Nucleus accumbens (tissue), 56 donors: ENCODE data around the gene TNS3.
A peak's percentile ranks its signal among the peaks of the same experiment; 100 is the strongest.

Source experiments
- DNase-seq, 56 donors: peaks; one replicate each; lab custom pipeline; 2025; lab: John Stamatoyannopoulos, UW

Gene TNS3

GRCh38 chr7:47401611-47402570 lies 180.0 kb downstream of the TNS3 start:
- DNase-seq, result no peak

GRCh38 chr7:47400741-47401206 lies 181.1 kb downstream of the TNS3 start:
- DNase-seq, result no peak

DNA sequence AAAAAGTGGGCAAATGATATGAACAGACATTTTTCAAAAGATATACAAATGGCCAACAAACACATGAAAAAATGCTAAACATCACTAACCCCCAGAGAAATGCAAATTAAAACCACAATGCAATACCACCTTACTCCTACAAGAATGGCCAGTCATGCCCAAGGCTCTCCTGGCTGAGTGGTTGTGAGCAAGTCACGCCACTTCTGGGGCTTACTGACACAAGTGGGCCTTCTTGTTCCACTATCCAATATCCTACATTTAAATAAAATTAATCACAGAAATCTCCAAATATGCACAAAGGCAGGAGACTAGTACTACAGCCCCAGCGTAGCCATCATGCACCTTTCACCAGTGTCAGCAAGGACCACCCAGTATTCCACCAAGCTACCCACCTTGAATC lies 181.9 kb downstream of the TNS3 start:
- no peak for DNase-seq

- DNase-seq, result no peak
Measured at GRCh38 chr7:47394751-47395252, 187.1 kb downstream of the TNS3 start.

DNA sequence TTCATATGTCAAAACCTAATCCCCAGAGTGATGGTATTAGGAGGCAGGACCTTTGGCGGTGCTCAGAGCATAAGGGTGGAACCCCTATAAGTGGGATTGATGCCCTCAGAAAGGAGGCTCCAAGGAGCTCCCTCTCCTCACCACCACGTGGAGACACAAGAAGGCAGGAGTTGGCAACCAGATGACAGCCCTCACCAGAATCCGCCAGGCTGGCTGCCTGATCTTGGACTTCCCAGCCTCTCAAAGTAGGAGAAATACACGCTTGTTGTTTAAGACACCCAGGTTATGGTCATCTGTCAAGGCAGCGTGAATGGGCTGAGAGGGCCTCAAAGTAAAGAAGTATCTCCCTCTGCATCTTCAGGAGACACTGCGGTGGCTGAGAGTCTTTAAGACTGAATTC lies 187.7 kb downstream of the TNS3 start:
- no peak for DNase-seq

DNA sequence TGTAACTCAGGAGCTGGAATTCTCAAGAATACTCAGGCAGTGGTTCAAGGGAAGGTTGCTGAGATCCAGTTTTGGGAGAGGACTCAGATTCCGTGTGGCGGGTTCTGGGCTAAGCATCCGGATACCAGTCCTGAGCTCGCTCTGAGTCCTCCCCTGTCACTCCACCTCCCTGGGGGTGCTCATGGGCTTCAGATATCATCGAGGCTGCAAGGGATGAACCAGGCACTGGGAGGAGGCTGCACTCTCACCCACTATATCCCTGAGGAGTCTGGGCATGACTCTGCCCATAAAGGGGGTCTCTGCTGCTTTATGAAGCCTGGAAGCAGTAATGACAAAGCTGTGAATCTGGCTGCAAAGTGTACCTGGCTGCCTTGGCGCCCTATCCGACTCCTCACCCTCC lies 188.5 kb downstream of the TNS3 start:
- DNase-seq, result no peak

DNA sequence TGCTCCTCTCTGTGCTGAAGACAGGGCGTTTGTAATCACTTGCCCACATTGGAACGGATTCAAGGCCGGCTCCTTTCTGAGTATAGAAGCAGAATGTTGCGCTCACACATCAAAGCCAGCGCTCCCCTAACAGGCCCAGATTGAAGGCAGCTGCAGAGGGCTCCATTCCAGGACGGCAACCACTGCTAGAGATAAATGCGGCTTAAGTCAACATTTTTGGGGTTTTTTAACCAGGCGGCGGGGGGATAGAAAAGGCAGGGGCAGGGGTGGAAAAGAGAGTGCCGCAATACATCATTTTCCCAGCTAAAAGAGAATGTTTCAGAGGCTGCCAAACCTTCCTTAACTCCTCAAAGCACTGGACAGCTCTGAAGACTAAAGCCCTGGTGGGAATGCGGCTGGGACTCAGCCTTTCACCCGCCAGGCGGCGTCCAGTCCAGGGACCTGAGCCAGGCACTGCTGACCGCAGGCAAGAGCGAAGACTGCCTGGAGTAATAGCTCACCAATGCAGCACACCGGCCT lies 189.6 kb downstream of the TNS3 start:
- DNase-seq, result peak in 28 of 56 donors; percentile 5 to 69 (median 32)

DNA sequence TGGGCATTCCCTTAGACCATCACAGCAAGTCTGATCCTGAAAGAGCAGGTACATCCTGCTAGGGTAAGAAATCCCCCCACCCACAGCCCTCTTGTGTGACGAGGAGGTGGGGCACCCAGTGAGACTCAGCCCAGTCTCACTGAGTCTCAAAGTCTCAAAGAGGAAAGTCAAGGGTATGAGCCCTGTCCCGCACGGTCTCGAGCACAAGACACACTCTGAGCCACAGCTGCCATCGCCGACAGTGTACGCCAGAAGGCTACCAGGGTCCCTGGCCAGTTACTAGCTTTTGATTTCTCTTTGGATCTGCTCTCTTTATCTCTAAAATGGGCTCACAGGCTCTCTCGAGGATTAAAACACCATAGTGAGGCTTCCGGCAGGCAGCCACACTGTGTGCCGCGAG lies 190.2 kb downstream of the TNS3 start:
- no peak for DNase-seq

GRCh38 chr7:47390914-47391313 lies 191.0 kb downstream of the TNS3 start:
- DNase-seq, result no peak

- DNase-seq, result no peak
Measured at GRCh38 chr7:47389923-47390630, 191.8 kb downstream of the TNS3 start.

- DNase-seq, result no peak
Measured at GRCh38 chr7:47389171-47389922, 192.6 kb downstream of the TNS3 start.

DNA sequence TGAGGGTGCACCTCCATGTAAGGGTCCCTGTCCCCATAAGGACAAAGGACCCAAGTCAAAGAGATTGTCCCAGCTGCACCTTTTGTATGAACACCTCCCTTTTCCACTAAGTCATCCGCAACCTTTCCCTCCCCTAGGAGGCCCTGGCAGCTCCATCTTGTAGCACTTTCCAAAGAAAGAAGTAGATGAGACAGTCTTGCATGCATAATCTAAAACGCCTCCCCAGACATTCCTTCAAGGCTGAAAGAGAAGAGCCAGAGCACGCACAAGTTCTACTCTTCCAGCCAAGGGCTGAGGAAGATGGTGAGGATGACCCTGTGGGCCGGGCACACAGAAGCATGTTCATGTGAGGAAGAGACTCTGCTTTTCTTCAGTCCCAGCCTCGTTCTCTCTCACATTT lies 194.4 kb downstream of the TNS3 start:
- DNase-seq, result no peak

DNA sequence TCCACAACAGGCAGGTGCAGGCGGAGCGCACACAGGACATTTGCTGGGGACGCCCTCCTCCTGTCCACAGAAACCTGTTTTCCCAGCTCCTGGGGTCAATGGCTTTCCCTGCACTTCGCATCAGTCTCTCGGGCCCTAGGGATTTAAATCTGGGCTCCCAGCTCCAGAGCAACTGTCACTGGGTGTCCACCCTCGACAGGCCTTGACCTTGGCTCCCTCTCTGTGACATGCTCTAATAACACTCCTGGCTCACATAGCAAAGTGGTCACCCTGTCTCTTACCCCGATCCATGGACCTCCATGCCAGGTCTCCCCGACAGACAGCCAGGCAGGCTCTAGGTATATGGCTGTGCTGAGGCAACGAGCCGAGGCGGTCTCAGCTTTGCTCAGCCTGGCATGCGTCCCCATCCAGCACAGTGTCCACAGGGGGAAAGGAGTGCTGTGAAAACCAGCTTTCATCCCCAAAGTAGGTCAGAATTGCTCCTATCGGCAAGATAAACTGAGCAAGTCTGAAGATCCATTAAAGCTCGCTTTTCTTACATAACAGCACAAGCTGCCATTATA lies 195.6 kb downstream of the TNS3 start:
- DNase-seq, result no peak

DNA sequence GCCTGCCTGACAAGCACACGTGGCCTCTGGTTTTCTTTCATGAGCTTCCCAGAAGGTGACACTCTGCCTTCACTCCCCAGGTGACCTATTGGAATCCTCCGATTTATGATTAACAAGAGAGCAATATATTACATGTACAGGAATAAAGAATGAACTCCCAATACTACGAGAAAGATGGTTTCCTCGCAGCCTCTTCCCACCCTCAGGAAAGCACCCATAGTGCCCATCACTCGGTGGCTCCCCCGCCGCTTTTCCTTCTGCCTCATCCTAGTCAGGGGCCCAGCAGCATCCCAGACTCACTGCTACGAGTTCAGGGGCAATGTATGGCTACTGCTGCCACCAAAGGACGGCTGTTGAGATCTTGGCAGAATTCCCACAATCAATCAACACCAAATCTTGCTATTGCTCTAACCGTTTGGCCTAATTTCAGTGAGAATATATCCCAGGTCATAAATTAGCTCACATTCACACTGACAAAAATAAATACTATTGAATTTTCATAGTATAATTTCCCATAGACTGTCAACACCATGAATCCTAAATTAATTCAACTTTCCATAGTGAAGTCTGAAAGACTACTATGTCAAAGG lies 196.3 kb downstream of the TNS3 start:
- DNase-seq, result no peak

GRCh38 chr7:47384755-47385535 lies 197.0 kb downstream of the TNS3 start:
- DNase-seq, result no peak

DNA sequence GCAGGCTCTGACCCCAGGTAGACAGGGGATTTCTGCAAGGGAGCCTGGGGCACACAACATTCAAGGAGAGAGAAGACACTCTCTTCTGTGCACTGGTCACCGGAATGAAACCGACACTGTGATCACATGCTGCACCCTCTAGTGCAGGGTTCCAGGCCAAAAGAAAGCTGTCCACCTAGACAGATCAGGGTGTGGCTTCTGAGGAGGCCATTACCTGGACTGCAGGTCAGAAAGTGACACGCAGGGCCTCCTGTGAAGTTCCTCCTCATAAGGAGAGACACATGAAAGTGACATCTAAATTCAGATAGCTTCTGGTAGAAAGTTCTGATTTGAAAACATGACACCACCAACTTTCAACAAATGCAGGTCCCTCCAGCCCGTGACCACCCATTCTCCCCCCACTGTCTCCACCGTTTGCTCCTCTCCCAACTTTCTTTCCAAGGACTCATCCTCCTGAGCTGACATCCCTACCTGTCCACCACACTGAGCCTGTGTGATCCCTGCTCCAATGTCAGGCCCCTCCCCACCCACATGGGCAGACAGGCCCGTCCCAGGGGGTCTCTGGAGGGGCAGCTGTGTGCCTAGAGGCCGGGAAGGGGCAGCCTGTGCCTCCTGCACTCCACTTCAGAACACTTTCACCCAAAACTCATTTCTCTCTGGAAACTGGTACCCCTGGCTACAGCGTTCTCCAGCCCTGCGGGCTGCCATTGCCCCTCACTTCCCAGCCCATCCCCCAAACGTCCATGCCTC lies 198.0 kb downstream of the TNS3 start:
- no peak for DNase-seq

DNA sequence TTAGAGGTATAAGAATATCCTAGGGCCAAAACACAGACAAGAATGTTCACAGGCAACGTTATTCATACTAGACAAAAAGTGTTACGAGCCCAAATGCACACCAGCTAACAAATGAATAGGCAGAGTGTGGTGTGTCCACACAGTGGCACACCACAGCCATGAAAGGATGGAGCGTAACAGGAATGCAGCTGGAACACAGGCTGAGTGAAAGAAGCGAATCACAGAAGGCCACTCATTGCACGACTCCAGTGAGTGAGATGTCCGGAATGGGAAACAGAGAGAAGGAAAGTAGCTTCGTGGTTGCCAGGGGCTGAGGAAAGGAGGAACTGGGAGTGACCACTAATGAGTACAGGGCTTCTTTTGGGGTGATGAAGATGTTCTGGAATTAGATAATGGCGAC lies 198.8 kb downstream of the TNS3 start:
- peak in 2 of 56 donors; percentile 7 to 10 for DNase-seq

DNA sequence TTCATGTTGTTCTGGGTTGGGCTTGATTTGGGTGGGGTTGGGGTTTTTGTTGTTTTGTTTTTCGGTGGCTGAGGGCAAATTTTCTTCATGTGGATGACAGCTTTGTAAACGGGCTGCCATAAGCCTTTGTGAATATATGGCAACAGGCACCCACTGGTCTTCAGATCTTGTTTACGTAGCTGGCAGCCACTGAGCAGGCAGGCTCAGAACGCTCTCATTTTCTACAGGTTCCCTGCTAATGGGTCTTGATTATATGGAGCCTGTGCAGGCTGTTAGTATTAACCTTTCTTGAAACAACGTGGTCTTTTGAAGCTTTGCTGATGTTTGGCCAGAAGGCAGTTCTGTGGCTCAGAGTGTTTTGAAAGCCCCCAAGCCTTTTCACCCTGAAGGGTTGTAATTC lies 199.7 kb downstream of the TNS3 start:
- DNase-seq, result no peak
